GM12873 (cell line): ENCODE measurements around the gene UTP25.

ENCODE experiments used
- TF ChIP-seq, protein P1 (sequence below): IDR thresholded peaks from 2 replicates; pipeline ENCODE4 v1.5.1; 2012; ENCODE audit warnings: low read depth, mild to moderate bottlenecking, moderate library complexity, low read length, control low read depth; ENCODE audit not compliant: insufficient read depth; ENCODE audit errors: missing control alignments

Gene UTP25

DNA sequence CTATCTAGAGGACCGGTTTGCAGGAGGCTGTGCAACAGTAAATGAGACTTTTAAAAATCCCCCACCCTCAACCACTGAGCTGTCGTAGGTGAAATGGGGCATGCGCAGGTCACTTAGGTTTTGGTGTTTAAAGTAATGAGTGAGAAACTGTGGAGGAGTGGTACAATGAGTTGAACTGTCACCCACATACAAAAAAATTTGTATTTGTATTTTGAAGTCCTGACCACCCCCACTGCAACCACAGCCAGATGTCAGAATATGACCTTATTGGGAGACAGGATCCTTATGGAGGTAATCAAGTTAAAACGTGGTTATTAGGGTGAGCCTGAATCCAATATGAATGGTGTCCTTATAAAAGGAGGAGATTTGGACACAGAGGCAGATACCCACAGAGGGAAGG, 20.3 kb upstream of the UTP25 start:
- TF ChIP-seq, protein P1, sequence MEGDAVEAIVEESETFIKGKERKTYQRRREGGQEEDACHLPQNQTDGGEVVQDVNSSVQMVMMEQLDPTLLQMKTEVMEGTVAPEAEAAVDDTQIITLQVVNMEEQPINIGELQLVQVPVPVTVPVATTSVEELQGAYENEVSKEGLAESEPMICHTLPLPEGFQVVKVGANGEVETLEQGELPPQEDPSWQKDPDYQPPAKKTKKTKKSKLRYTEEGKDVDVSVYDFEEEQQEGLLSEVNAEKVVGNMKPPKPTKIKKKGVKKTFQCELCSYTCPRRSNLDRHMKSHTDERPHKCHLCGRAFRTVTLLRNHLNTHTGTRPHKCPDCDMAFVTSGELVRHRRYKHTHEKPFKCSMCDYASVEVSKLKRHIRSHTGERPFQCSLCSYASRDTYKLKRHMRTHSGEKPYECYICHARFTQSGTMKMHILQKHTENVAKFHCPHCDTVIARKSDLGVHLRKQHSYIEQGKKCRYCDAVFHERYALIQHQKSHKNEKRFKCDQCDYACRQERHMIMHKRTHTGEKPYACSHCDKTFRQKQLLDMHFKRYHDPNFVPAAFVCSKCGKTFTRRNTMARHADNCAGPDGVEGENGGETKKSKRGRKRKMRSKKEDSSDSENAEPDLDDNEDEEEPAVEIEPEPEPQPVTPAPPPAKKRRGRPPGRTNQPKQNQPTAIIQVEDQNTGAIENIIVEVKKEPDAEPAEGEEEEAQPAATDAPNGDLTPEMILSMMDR = no peak

DNA sequence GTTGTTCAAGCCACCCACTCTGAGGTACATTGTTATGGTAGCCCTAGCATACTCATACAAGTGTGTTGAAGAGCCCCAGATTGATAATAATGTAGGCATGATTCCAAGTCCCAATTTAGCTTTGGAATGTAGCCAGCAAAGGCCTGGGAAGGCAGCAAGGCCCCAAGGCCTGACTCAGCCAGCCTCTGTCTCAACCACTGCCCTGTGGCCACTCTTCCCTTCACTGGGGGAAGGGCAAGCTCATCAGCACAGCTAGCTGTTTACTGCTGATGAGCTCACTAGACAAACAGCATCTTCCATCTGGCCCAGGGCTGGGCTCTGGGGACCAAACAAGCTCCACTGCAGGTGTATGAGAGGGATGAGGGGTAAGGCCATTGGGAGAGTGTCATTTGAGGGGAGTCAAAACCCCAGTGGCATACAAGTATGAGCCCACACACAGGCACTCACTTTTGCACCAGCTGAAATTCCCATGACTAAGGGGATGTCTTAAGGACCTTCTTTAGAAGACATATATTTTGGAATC, 19.7 kb upstream of the UTP25 start:
- TF ChIP-seq, protein P1 = no peak

DNA sequence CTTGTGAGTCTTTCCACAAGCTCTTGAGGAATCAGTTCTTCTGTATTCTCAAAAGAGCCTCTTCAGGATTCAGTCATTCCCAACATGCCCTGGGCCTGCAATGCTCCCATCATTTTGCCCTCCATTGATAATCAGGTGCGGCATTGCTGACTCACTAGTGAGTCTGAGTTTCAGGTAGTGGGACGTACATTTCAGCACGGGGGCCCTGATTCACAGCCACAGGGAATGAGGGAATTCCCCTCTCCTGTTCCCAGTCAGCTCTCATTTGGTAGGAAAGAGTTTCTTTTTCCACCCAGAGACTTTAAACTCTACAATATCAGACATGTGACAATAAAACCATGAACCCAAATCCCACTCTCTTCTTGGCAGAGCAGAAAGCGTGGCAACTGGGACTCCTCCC, 18.2 kb upstream of the UTP25 start:
- TF ChIP-seq, protein P1 = no peak

DNA sequence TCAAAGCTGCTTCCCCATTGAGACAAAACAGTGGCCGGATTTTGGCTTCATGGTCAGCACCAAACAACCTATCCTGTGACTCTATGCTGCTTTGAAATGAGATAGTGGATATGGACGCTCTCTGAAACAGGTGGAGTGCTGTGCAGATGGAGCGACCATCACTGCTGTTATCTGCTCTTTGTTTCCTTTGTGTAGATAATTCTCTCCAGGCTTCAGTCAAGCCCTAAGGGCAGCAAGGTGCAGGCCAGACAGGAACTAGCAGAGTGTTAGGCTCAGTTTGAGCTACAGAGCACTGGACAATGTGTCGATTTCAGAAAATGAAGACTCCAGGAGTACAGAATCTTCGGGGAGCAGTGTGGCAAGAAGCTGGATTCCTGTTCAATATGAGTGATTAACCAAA, 17.0 kb upstream of the UTP25 start:
- TF ChIP-seq, protein P1 = no peak

DNA sequence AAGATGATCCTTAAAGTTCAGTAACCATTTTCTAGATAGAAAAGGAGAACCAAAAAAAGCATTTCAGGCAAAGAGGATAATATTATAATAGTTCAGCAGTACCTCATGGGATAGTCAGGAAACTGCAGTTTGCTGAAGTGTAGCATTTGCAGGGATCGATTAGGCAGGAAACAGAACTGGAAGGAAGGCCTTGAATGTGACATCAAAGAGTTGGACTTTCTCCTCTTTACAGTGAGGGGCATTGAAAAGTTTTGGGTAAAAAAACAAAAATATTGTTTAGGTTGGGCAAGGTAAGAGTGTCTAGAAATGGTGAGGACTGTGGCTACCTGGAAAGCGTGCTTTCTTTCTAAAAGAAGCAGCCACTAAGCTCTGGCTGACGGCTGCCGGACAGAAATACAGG, 13.9 kb upstream of the UTP25 start:
- TF ChIP-seq, protein P1 = no peak

- TF ChIP-seq, protein P1 = no peak
Observed at GRCh38 chr1:209815490-209815889, 12.3 kb upstream of the UTP25 start.

DNA sequence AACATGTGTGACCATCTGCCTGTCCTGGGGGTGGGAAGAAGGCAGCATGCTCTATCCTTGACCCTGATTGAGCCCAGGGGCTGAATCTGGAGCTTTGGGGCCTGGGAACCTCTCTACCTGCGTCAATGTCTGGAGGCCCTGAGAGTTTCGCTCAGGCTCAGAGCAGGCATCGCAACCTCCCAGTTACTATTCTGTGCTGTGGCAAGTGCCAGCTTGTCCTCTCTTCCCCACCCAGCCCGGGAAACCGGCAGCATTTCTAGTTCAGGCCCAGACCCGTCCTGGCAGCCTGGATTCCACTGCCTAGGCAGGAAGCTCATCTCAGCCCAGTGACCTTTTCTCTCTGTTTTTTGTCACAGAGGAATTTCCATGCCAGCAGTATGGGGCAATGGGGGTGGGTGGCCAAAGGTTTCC, 11.8 kb upstream of the UTP25 start:
- TF ChIP-seq, protein P1 = no peak
